ENCODE results near the gene WDPCP.
"Not testable (repeated sequence)": the region's sequence is repeated elsewhere in the genome, so short reads cannot be mapped to it uniquely, and the experiment has no call there.

- TF ChIP-seq, protein P1, sequence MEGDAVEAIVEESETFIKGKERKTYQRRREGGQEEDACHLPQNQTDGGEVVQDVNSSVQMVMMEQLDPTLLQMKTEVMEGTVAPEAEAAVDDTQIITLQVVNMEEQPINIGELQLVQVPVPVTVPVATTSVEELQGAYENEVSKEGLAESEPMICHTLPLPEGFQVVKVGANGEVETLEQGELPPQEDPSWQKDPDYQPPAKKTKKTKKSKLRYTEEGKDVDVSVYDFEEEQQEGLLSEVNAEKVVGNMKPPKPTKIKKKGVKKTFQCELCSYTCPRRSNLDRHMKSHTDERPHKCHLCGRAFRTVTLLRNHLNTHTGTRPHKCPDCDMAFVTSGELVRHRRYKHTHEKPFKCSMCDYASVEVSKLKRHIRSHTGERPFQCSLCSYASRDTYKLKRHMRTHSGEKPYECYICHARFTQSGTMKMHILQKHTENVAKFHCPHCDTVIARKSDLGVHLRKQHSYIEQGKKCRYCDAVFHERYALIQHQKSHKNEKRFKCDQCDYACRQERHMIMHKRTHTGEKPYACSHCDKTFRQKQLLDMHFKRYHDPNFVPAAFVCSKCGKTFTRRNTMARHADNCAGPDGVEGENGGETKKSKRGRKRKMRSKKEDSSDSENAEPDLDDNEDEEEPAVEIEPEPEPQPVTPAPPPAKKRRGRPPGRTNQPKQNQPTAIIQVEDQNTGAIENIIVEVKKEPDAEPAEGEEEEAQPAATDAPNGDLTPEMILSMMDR (conservative IDR thresholded peaks at IDR 0.05), result not testable (repeated sequence)
- TF ChIP-seq EZH2 (IDR thresholded peaks at IDR 0.05; ENCODE audit: low read depth), result not testable (repeated sequence)
Measured at GRCh38 chr2:63573726-63574345, 14.4 kb downstream of the WDPCP start.
